Lung (tissue), 12 donors: ENCODE data around the gene SDK2. TPM values are rescaled to one million over a fixed set of nuclear protein-coding genes. Genes with fewer than 3 reads are reported as not detected.

Experiments
- ATAC-seq: fragments of 200-7000 bp; cut with Tn5 transposase; one replicate; pipeline ENCODE4 v1.9.1; 2020; ENCODE audit warnings: moderate number of reproducible peaks; ENCODE audit not compliant: insufficient read depth, low FRiP score
- DNase-seq, 3 donors: peaks; one replicate each; pipeline ENCODE4 v3.0.0-alpha.2; 2013 to 2017
- H3K27ac ChIP-seq, 2 donors: one replicate each; pipeline ENCODE4 v1.5.1; 2013; ENCODE audit warnings: mild to moderate bottlenecking in 2 of 2, moderate library complexity in 2 of 2, control low read depth in 1 of 2, inconsistent platforms in 1 of 2, low read depth in 1 of 2, low read length in 1 of 2
- H3K27me3 ChIP-seq, 3 donors: one replicate each; pipeline ENCODE4 v1.5.1; 2013; ENCODE audit warnings: low read length in 2 of 3; ENCODE audit not compliant: control insufficient read depth in 3 of 3, insufficient read depth in 3 of 3
- H3K36me3 ChIP-seq, 4 donors: one replicate each; pipeline ENCODE4 v1.5.1; 2013; ENCODE audit warnings: low read length in 4 of 4, mild to moderate bottlenecking in 1 of 4, moderate library complexity in 1 of 4; ENCODE audit not compliant: control insufficient read depth in 4 of 4, insufficient read depth in 4 of 4
- H3K4me1 ChIP-seq, 5 donors: one replicate each; pipeline ENCODE4 v1.5.1; 2013; ENCODE audit warnings: low read length in 5 of 5, mild to moderate bottlenecking in 2 of 5, moderate library complexity in 1 of 5; ENCODE audit not compliant: control insufficient read depth in 5 of 5, insufficient read depth in 5 of 5
- H3K4me3 ChIP-seq: one replicate; pipeline ENCODE4 v1.5.1; 2013; ENCODE audit warnings: mild to moderate bottlenecking, control low read depth, moderate library complexity
- H3K9ac ChIP-seq, 2 donors: one replicate each; pipeline ENCODE4 v1.5.1; 2013; ENCODE audit warnings: low read length in 2 of 2, control low read depth in 1 of 2; ENCODE audit not compliant: insufficient read depth in 1 of 2
- H3K9me3 ChIP-seq, 4 donors: one replicate each; pipeline ENCODE4 v1.5.1; 2013; ENCODE audit warnings: low read length in 3 of 4, mild to moderate bottlenecking in 1 of 4, moderate library complexity in 1 of 4; ENCODE audit not compliant: control insufficient read depth in 4 of 4, insufficient read depth in 3 of 4
- CTCF ChIP-seq: IDR thresholded peaks from 2 replicates; pipeline ENCODE4 v1.5.1; 2012; ENCODE audit warnings: mild to moderate bottlenecking; ENCODE audit errors: control extremely low read depth, extremely low read depth
- WGBS, 2 donors: extraction: QIAGEN DNeasy Blood & Tissue Kit; methylation state at CpG; one replicate each; pipeline ENCODE4 v1.1.7; 2013; 5-methylcytosine and 5-hydroxymethylcytosine counted together
- polyA plus RNA-seq, 2 donors: library from polyadenylated mRNA; stranded (reverse); fragments of 200-250 nt; gene quantifications; one replicate each; pipeline ENCODE4 v1.2.1, GENCODE V29; 2013
- total RNA-seq, 2 donors: library from RNA; depleted of rRNA in 1 of 2; stranded (reverse); fragments of >200 nt in 1 of 2; gene quantifications; one replicate each; pipeline ENCODE4 v1.2.1, GENCODE V29; 2014 to 2021
- donor health status: control.
- donor health status: control.
- donor health status: Bipolar disorder and iron deficiency.
- donor health status: healthy.
- donor health status: DM: yes; HTN: yes; CAD: no.

Gene SDK2
- total and polyA plus RNA-seq, 4 donors: 0.91 to 41.7 (median 4.3) TPM

GRCh38 chr17:73434154-73434553 lies 210.1 kb downstream of the SDK2 start:
- WGBS, 2 donors: 84 to 96% methylated on average over 8 of the region's 8 CpGs
- H3K9me3 ChIP-seq: no peaks in the 10 kb centered on the region
- ATAC-seq (no peak), DNase-seq (no peak)
- no peak overlapping the region for H3K27ac ChIP-seq
- H3K27me3 ChIP-seq: no peaks in the 10 kb centered on the region
- no peak overlapping the region for H3K4me3 ChIP-seq
- H3K9ac ChIP-seq: no peak overlapping the region
- H3K4me1 ChIP-seq: peaks cover 0 to 14% (median 3%) of the 10 kb centered on the region in 5 donors
- TF ChIP-seq CTCF: no peak
- H3K36me3 ChIP-seq: peaks cover 0 to 3% (median 0%) of the 10 kb centered on the region in 4 donors

GRCh38 chr17:73433501-73433900 lies 210.7 kb downstream of the SDK2 start:
- ATAC-seq: no peak
- Histone ChIP-seq H3K9ac (no peak overlapping the region), H3K4me1 (peaks cover 0 to 14% (median 3%) of the 10 kb centered on the region in 5 donors), H3K36me3 (peaks cover 0 to 3% (median 0%) of the 10 kb centered on the region in 4 donors), H3K27me3 (no peaks in the 10 kb centered on the region), H3K27ac (no peak overlapping the region), H3K9me3 (no peaks in the 10 kb centered on the region), H3K4me3 (no peak overlapping the region)
- DNase-seq: no peak
- WGBS, 2 donors: 92 to 94% methylated on average over 11 of the region's 11 CpGs
- no peak for TF ChIP-seq CTCF

GRCh38 chr17:73432624-73433190 lies 211.5 kb downstream of the SDK2 start:
- no peak overlapping the region for H3K4me3 ChIP-seq
- no peak overlapping the region for H3K9ac ChIP-seq
- no peaks in the 10 kb centered on the region for H3K27me3 ChIP-seq
- no peaks in the 10 kb centered on the region for H3K9me3 ChIP-seq
- no peak overlapping the region for H3K27ac ChIP-seq
- peaks cover 0 to 14% (median 3%) of the 10 kb centered on the region in 5 donors for H3K4me1 ChIP-seq
- no peak for TF ChIP-seq CTCF
- 90 to 94% methylated on average over 9 of the region's 9 CpGs for WGBS, 2 donors
- ATAC-seq: no peak
- H3K36me3 ChIP-seq: peaks cover 0 to 3% (median 0%) of the 10 kb centered on the region in 4 donors
- no peak for DNase-seq
